GM19351 (cell line): ENCODE data around the gene CEL.
"Not testable (repeated sequence)": the region's sequence is repeated elsewhere in the genome, so short reads cannot be mapped to it uniquely, and the experiment has no call there.

ENCODE experiments used
- ATAC-seq: cut with Tn5 transposase; IDR thresholded peaks from one replicate; pipeline ENCODE4 v1.9.1; 2021; ENCODE audit warnings: mild to moderate bottlenecking, moderate library complexity; ENCODE audit not compliant: unreplicated experiment

The CEL gene

DNA sequence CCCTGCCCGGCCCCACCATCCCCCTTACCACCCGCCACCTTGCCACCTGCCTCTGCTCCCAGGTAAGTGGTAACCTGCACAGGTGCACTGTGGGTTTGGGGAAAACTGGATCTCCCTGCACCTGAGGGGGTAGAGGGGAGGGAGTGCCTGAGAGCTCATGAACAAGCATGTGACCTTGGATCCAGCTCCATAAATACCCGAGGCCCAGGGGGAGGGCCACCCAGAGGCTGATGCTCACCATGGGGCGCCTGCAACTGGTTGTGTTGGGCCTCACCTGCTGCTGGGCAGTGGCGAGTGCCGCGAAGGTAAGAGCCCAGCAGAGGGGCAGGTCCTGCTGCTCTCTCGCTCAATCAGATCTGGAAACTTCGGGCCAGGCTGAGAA is at the start of gene CEL:
Gene CEL (plus strand): TSS at position 218 of the 382 bp plus-strand sequence. CDS start 22 bp downstream, at position 240.
- ATAC-seq = not testable (repeated sequence)

DNA sequence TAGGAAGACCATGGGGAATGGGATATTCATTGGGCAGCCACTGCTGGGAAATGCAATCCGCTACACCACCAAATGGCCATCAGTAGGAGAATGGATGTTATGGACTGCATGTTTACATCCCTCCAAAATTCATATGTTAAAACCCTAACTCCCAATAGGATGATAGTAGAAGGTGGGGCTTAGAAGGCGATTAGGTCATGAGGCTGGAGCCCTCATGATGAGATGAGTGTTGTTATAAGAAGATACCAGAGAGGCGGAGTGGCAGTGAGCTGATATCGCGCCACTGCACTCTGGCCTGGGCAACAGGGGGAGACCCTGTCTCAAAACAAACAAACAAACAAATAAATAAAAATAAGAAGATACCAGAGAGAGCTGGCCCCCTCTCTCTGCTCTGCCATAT is 47.1 kb upstream of the CEL start:
- no peak for ATAC-seq

DNA sequence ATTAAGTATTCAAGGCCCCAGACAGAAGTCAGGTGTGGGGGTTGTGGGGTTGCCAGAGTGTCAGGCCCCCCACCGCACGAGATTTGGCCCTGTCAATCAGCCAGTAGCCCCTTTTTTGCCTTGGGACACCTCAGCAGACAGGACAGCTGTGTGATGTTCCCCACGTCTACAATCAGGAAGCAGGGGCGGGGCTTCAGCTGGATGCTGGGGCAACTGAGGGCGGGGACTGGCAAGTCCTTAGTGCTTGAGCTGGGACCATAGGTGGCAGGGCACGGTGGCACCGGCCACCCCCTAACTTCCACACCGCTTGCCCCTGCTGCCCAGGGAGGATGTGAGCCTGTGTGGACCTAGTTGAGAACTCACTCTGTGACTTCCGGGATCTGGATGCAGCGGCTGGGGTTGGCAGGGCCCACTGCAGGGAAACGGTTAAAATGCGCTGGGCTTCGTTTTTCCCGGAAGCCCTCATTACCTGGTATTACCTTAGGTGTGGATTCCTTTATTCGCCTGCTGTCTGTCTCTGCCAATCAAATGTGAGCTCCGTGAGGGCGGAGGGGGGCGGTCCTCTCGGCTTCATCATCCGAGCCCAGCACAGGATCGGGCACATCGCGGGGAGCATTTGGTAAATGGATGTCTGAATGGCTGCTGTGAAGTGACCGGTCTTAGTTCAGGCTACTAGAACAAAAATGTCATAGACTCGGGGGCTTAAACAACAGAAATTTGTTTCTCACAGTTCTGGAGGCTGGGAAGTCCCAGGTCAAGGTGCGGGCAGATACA is 38.5 kb upstream of the CEL start:
- no peak for ATAC-seq

DNA sequence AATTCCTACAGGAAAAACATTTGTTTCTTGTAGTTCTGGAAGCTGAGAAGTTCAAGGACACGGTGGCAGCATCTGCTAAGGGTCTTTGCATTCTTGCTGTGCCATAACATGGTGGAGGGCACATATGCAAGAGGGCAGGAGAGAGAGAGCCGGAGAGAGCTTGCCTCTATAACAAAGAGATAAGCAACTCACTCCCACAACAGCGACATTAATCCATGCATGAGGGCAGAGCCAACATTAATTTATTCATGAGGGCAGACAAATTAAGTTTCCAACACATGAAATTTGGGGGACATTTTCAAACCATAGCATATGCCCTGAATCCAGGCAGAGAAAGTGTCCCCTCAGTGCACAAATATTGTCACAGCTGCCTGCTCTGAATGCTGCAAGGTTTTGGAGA is 35.4 kb upstream of the CEL start:
- no peak for ATAC-seq

DNA sequence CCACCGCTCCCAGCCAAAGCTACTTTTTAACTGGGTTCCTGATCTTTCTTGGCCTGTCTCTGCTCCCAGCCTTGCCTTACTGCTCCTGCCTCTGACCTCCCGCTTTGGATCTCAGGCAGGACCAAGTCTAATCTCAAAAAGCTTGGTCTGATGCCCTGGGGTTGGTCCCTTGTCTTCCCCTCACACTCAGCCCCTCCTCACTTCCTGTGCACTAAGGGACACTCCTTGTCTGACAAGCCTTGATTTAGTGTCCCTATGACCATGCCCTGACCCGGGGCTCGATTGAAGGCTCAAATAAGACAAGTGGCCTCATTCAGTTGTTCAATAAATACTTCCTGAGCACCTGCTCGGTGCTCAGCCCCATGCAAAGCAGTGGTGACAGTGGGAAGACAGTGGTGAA is 34.6 kb upstream of the CEL start:
- ATAC-seq = no peak

DNA sequence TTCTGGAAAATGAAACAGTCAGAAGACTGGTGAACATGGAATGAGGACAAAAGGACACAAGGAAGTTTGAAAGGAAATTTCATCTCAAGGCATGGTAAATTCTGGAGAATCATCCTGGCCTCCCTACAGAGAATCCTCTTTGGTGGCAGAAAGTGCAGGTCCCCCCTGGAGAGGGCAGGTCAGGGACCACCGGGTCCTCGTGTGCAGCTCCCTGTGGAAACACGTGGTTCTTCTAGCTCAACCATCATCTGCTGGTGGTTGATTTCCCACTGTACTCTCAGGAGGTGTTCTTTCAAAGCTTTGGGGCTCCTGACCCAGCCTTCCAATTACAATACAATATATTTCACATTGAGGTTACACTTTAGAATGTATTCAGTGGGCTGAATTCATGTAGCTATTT is 33.6 kb upstream of the CEL start:
- ATAC-seq = no peak

DNA sequence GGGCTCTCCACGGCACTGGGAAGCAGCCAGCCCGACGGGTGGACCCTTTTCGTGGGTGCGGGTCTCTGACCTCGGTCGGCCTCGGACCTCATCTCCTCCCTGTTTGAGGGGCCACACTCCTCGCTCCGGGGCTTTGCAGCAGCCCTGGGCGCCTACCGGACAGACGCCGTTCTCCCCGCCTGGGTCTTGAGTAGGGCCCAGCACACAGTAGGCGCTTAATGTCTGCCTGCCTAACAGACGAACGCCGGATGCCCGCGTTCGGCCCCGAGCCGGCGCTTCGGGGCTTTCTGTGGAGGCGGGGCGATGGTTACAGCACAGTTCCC is 31.8 kb upstream of the CEL start:
- ATAC-seq = peak; percentile 3

DNA sequence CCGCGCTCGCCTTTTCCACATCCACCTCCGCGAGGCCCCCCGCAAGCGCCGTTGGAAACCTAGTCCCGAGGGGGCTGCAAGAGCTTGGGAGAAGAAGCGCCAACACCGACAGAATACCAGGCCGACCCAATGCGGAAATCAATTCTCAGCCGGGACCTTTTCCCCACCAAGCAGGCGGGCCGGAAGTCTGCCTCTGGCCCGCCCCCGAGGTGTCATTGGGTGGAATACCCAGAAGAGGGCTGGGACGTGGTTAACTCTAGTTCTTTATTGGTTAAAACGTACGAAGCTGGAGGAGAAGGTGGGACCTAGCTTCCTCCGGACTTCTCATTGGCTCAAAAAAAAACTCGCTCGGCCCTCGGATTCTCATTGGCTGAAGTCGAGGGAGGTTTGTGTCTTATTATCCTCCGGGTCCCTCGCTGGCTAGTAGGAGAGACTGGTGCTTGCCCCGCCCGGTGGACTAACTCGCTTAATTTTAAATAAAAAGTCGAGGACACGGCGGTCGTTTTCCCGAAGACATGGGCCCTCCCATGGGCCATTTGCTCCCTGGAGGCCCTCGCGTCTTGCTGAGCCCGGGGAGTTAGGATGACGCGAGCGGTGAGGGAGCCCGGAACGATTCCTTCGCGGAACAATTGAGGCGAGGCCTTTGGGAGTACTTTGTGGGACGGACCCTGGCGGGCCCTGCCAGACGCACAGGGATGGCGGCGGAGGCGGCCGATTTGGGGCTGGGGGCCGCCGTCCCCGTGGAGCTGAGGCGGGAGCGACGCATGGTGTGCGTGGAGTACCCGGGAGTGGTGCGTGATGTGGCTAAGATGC is 31.3 kb upstream of the CEL start, which contains the start of gene GTF3C5:
Gene GTF3C5 (plus strand): TSS at position 681 of the 813 bp plus-strand sequence. CDS start 15 bp downstream, at position 696.
- ATAC-seq = peak; percentile 97

DNA sequence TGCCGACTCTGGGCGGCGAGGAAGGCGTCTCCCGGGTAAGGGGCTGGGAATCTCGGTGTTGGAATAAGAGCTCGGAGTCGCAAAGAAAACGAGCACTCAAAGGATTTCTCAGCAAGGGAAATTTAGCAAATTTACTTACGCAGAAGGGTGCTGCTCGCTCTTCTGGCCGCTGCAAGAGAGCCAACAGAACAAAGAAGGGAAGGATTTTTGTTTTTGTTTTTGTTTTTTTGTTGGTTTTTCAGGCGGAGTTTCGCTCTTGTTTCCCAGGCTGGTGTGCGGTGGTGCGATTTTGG is 30.7 kb upstream of the CEL start:
- ATAC-seq = no peak

DNA sequence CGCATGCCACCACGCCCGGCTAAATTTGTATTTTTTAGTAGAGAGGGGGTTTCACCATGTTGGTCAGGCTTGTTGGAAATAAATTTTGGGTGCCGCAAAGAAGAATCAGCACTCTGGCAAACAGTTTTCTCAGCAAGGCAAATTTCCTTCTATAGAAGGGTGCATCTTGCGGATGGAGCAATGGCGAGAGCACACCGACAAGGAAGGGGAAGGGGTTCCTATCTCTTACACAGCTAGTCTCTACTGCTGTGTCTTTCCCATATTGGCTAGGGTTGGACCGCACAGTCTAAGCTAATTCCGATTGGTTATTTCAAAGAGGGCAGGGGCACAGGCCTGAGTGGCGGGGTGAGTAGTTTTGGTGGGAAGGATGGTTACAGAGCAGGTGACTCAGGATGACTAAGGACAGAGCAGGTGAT is 30.3 kb upstream of the CEL start:
- no peak for ATAC-seq

DNA sequence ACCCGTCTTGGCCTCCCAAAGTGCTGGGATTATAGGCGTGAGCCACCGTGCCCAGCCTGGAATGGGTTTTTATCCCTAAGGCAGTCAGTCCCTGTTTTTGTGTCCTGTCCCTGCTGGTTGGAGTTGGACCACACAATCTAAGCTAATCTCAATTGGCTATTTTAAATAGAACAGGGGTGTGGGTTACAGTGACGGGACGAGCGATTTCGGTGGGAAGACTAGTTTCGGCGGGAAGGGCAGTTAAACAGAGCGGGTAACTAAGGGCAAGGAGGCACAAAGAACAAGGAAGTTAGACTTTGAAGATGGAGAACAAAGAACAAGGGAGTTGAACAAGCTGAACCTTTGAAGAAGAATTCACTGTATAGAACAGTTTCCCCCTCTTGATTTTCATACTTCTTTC is 29.6 kb upstream of the CEL start:
- ATAC-seq = no peak

DNA sequence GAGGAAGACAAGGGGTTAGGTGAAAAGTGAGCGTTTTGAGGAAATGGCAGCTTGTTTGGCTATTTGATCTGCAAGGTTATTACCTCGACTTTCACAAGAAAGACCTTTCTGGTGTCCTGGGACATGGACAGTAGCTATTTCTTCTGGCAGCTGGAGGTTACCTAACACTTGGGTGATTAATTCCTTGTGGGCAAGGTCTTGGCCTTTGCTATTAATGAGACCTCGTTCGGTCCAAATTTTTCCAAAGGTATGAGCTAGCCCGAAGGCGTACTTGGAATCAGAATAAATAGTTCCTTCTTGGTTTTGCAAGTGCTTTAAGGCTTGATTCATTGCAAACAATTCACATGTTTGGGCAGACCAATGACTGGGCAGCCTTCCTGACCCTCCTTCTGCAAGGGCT is 26.1 kb upstream of the CEL start:
- no peak for ATAC-seq

DNA sequence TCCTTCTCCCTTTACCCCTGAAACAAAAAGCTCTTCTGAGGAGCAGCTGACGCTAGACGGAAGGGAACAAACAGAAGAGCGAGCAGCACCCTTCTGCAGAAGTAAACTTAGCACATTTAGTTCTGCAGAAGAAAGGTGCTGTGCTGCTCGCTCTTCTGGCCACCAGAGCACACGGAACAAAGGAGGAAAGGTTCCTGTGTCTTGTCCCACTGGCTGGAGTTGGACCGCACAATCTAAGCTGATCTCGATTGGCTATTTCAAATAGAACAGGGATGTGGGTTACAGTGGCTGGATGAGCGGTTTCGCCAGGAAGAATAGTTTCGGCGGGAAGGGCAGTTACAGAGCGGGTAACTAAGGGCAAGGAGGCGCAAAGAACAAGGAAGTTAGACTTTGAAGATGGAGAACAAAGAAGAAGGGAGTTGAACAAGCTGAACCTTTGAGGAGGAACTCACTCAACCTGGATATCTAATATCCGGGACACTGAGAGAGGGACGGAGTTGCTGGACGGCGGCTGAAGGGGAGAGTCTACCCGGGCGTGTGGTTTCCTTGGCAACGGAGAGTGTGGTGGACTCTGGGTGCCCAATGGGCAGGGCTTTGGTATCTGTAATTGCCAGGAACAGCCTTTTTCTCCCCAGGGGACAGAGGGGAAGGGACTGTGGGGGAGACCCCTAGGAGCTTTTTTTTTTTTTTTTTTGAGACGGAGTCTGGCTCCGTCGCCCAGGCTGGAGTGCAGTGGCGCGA is 23.8 kb upstream of the CEL start:
- ATAC-seq = no peak

DNA sequence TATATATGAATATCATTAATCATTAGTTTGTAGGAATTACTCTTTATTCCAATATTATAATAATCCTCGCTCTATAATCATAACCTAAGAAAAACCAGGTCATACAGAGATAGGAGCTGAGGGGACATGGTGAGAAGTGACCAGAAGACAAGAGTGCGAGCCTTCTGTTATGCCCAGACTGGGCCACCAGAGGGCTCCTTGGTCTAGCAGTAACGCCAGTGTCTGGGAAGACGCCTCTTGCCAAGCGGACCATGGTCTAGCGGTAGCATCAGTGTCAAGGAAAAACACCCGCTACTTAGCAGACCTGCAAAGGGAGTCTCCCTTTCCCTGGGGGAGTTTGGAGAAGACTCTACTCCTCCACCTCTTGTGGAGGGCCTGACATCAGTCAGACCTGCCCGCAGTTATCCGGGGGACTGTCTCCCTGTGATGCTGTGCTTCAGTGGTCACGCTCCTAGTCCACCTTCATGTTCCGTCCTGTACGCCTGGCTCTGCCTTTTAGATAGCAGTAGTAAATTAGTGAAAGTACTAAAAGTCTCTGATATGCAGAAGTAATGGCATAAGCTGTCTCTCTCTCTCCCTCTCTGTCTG is 20.8 kb upstream of the CEL start:
- not testable (repeated sequence) for ATAC-seq

DNA sequence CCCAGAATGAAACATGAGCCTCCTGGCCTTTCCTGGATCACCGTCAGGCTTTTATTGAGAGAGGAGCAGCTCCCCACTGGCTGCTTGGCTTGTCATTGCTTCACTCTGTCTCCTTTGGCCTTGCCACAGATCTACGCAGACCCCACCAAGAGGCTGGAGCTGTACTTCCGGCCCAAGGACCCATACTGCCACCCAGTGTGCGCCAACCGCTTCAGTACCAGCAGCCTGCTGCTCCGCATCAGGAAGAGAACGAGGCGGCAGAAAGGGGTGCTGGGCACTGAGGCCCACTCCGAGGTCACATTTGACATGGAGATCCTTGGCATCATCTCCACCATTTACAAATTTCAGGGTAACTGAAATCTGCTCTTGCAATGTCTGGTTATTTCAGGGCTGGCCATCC is 19.8 kb upstream of the CEL start:
- no peak for ATAC-seq

DNA sequence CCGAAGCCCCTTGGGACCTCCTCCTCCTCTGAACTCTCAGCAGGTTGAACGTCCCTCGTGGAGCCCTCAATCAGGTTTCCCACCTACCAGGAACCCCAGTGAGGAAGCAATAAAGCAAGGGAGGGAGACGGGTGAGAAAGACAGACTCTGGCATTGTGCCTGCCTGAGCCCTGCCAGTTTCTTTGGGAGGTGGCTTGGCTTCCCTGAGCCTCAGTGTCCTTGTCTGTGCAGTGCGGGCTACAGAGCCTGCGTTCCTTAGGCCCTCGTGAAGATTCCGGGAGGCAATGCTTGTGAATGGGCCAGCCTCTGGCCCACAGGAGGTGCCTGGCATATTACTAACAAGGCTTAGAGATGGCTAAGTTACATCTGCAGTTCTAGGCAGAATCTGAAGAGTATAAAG is 19.1 kb upstream of the CEL start:
- ATAC-seq = no peak

DNA sequence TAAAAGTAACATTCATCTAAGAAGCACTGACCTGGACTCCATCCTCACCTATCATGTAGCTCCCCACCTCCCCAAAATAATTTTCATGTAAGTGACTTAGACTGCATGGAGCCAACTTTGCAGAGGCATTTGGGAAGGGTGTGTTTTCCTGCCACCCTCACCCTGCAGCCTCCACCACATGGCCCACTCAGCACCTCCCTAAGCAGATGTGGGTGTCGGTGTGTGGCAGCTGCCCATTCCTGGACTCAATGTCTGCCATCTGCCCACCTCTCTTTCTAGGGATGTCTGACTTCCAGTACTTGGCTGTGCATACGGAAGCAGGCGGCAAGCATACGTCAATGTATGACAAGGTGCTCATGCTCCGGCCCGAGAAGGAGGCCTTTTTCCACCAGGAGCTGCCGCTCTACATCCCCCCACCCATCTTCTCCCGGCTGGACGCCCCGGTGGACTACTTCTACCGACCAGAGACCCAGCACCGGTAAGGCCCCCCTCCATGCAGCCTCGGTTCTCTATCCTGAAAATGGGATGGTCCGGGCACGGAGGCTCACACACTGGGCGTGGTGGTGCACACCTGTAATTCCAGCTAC is 18.2 kb upstream of the CEL start:
- ATAC-seq = no peak

DNA sequence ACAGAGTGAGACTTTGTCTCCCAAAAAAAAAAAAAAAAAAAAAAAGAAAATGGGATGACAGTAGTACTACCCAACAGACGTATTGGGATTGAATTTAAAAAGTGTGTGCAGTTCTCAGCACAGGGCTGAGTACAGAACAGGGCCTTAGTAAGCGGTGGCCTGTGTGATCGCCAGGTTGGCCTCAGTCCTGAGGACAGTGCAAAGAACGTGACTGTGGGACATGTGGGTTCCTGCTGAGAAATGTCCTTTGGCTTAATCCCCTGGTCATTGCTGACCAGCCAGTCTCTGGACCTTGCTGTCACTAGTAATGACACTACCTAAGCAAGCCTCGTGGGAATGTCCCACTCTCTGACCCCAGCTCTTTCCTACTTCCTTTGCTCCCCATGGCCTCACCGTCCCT is 17.7 kb upstream of the CEL start:
- no peak for ATAC-seq

DNA sequence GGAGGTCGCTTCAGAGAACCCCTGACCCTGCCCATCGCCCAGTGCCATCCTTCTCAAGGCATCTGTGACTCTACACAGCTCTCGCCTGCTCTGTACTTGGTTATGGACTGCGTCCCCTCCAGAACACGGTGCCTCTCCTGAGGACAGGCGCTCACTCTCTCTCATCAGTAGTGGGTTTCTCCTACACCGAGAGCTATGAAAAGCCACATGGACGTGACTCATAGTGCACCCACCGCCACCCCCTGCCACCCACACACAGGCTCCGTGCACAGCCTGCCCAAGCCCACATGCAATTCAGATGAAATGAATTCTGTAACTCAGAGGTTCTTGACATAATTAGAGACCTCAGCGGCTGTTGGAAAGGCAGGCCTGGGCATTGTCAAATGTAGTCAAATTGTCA is 17.1 kb upstream of the CEL start:
- ATAC-seq = no peak

DNA sequence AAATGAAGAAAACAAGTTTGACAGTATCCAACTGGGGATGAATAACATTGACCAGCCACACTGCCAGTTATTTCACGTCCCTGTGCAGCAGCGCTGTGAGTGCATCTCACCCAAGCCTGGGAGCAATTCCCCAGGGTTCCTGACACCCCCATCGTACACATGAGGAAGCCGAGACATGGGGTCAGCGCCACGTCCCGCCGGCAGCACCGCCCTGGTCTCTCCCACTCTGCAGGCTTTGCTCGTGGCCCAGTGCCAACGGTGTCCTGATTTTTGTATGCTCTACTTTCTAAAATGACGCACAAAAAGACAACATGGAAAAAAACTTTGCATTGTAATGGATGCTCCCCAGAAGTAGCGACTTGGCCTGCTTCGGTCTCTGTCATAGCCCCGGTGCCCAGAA is 16.6 kb upstream of the CEL start:
- ATAC-seq = no peak

DNA sequence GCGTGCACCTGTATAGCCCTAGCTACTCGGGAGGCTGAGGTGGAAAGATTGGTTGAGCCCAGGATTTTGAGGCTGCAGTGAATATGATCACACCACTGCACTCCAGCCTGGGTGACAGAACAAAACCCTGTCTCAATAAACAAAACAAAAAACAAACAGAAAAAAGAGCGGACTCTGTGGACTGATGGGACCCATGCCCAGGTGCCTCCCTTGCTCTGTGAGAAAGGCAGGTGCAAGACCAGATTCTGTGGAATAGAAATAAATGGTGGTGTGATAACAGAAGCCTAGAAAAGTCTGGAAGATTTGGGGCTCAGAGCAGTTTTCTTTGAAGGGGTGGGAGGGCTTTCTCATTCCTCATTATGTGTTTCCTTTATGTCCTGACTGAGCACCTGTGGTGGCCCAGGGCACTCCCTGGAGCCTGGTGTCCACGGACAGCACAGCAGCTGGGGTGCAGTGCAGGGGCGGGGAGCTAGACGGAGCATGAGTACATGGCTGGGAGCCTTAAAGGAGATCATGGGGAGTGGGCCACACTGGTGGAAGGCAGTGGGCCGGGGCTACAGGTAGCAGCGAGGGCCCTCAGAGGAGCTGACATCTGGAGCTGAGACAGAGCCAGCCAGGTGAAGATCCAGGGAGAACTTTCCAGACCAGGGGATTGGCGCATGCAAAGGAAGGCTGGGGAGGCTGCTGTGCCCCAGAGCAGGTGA is 15.4 kb upstream of the CEL start:
- no peak for ATAC-seq
